HepG2 (cell line): ENCODE measurements around the gene ABCC3. TPM values are rescaled to one million over a fixed set of nuclear protein-coding genes. Genes with fewer than 3 reads are reported as not detected.
A peak's percentile ranks its signal among the peaks of the same experiment; 100 is the strongest.

Experiments used
- ADNP ChIP-seq: sonication (generic); formaldehyde crosslinking; IDR thresholded peaks from 2 replicates; pipeline ENCODE4 v1.4.0; 2020; ENCODE audit warnings: missing genetic modification reagents
- CSRNP2 ChIP-seq: sonication (generic); formaldehyde crosslinking; conservative IDR thresholded peaks from 2 replicates; pipeline ENCODE4 v1.8.0; 2022; ENCODE audit warnings: low read depth, missing genetic modification reagents
- FOXK2 ChIP-seq: fragments of 450-650 bp; IDR thresholded peaks from 2 replicates; pipeline ENCODE4 v1.6.1; 2016
- FOXO4 ChIP-seq: sonication (generic); formaldehyde crosslinking; conservative IDR thresholded peaks from 2 replicates; pipeline ENCODE4 v1.8.1; 2023; ENCODE audit warnings: missing genetic modification reagents
- HMG20B ChIP-seq: conservative IDR thresholded peaks from 2 replicates; pipeline ENCODE4 v1.6.1; 2016; ENCODE audit warnings: missing genetic modification reagents, missing compliant biosample characterization
- HNF4A ChIP-seq: sonication (generic); formaldehyde crosslinking; IDR thresholded peaks from 2 replicates; pipeline ENCODE4 v1.4.0; 2020; ENCODE audit warnings: missing genetic modification reagents
- HNRNPUL1 ChIP-seq: fragments of 200-400 bp; formaldehyde crosslinking; IDR thresholded peaks from 2 replicates; pipeline ENCODE4 v1.6.1; 2017; ENCODE audit warnings: low read depth, mild to moderate bottlenecking, low read length, moderate library complexity
- HOXD1 ChIP-seq: sonication (generic); formaldehyde crosslinking; IDR thresholded peaks from 2 replicates; pipeline ENCODE4 v1.5.0; 2020; ENCODE audit warnings: missing genetic modification reagents
- KMT2A ChIP-seq: sonication (generic); formaldehyde crosslinking; IDR thresholded peaks from 2 replicates; pipeline ENCODE4 v1.4.0; 2020; ENCODE audit warnings: missing genetic modification reagents
- NCOR1 ChIP-seq: fragments of 200-600 bp; sonication (generic); IDR thresholded peaks from 2 replicates; pipeline ENCODE4 v1.7.0; 2017; ENCODE audit warnings: antibody characterized with exemption, low read length, borderline replicate concordance
- POGZ ChIP-seq: sonication (generic); formaldehyde crosslinking; IDR thresholded peaks from 2 replicates; pipeline ENCODE4 v1.4.0; 2020; ENCODE audit warnings: mild to moderate bottlenecking, missing genetic modification reagents
- SIX1 ChIP-seq: sonication (generic); formaldehyde crosslinking; IDR thresholded peaks from 2 replicates; pipeline ENCODE4 v1.4.0; 2020; ENCODE audit warnings: missing genetic modification reagents, borderline replicate concordance
- SOX5 ChIP-seq: IDR thresholded peaks from 2 replicates; pipeline ENCODE4 v1.6.1; 2016; ENCODE audit warnings: borderline replicate concordance
- SRSF1 ChIP-seq: fragments of 200-400 bp; formaldehyde crosslinking; optimal IDR thresholded peaks from 2 replicates; pipeline ENCODE3; 2017; ENCODE audit warnings: mild to moderate bottlenecking, low read depth, low read length, moderate library complexity
- TAF1 ChIP-seq: sonication (generic); formaldehyde crosslinking; IDR thresholded peaks from 2 replicates; pipeline ENCODE4 v1.4.0; 2020; ENCODE audit warnings: missing genetic modification reagents
- WIZ ChIP-seq: sonication (generic); formaldehyde crosslinking; IDR thresholded peaks from 2 replicates; pipeline ENCODE4 v1.5.1; 2020; ENCODE audit warnings: mild to moderate bottlenecking, missing genetic modification reagents
- ZBTB1 ChIP-seq: sonication (generic); formaldehyde crosslinking; IDR thresholded peaks from 2 replicates; pipeline ENCODE4 v1.4.0; 2020; ENCODE audit warnings: missing genetic modification reagents, borderline replicate concordance
- ZBTB33 ChIP-seq: sonication (generic); formaldehyde crosslinking; IDR thresholded peaks from 2 replicates; pipeline ENCODE4 v1.4.0; 2020; ENCODE audit warnings: missing genetic modification reagents
- ZC3H4 ChIP-seq: sonication (generic); formaldehyde crosslinking; IDR thresholded peaks from 2 replicates; pipeline ENCODE4 v1.4.0; 2020; ENCODE audit warnings: missing genetic modification reagents, borderline replicate concordance
- ZFP36L2 ChIP-seq: sonication (generic); formaldehyde crosslinking; IDR thresholded peaks from 2 replicates; pipeline ENCODE4 v1.4.0; 2020; ENCODE audit warnings: missing genetic modification reagents
- ZFP62 ChIP-seq: sonication (generic); formaldehyde crosslinking; IDR thresholded peaks from 2 replicates; pipeline ENCODE4 v1.4.0; 2020; ENCODE audit warnings: missing genetic modification reagents
- ZNF331 ChIP-seq: sonication (generic); formaldehyde crosslinking; IDR thresholded peaks from 2 replicates; pipeline ENCODE4 v1.4.0; 2020; ENCODE audit warnings: missing genetic modification reagents
- ZNF33A ChIP-seq: sonication (generic); formaldehyde crosslinking; IDR thresholded peaks from 2 replicates; pipeline ENCODE4 v1.5.1; 2020; ENCODE audit warnings: missing genetic modification reagents, mild to moderate bottlenecking, moderate library complexity, borderline replicate concordance
- ZNF761 ChIP-seq: sonication (generic); formaldehyde crosslinking; conservative IDR thresholded peaks from 2 replicates; pipeline ENCODE4 v1.4.0; 2020; ENCODE audit warnings: mild to moderate bottlenecking, missing genetic modification reagents
- ZNF790 ChIP-seq: sonication (generic); formaldehyde crosslinking; IDR thresholded peaks from 2 replicates; pipeline ENCODE4 v1.8.0; 2022; ENCODE audit warnings: missing genetic modification reagents, mild to moderate bottlenecking, borderline replicate concordance
- ZSCAN22 ChIP-seq: sonication (generic); formaldehyde crosslinking; IDR thresholded peaks from 2 replicates; pipeline ENCODE4 v1.4.0; 2020; ENCODE audit warnings: mild to moderate bottlenecking, missing genetic modification reagents
- polyA plus RNA-seq, 8 experiments: library from polyadenylated mRNA; depleted of rRNA in 3 of 8; stranded (reverse) in 7 of 8; unstranded in 1 of 8; fragments of >200 nt; fragmentation: Illumina TruSeq in 4 of 8; extraction: Trizol in 4 of 8; gene quantifications; 2 replicates each; pipeline versions ENCODE4 v1.2.1 to v1.2.3, GENCODE V29; 2011 to 2016; ENCODE audit warnings: low read depth in 4 of 8, missing spikeins in 1 of 8, mixed read lengths in 1 of 8; ENCODE audit not compliant: insufficient read depth in 1 of 8
- total RNA-seq, 5 experiments: library from RNA; depleted of rRNA; stranded (reverse); fragments of >200 nt; fragmentation: Illumina TruSeq; extraction: Trizol; gene quantifications; 2 replicates each; pipeline ENCODE4 v1.2.3, GENCODE V29; 2016; ENCODE audit warnings: low read depth in 1 of 5

The ABCC3 gene
- total and polyA plus RNA-seq, 2 of the 13 experiments (the other 11 are each of a cell fraction or from before 2014, with no cell fraction given), result 25.2 to 50.7 TPM

- no peak for TF ChIP-seq CSRNP2 (CRISPR knock-in tag)
- no peak for TF ChIP-seq ZC3H4 (CRISPR knock-in tag)
- TF ChIP-seq ZNF331, result peak; percentile 69; the same call in 1 of the 2 replicates
- no peak for TF ChIP-seq FOXO4
- TF ChIP-seq KMT2A (CRISPR knock-in tag), result 0 out of 2 replicates have a peak, but pooled peaks have one; percentile 43
- TF ChIP-seq SRSF1, result peak; percentile 50
- TF ChIP-seq ZNF761, result peak; percentile 22; the same call in 1 of the 2 replicates
- peak; percentile 61; the same call in 1 of the 2 replicates for TF ChIP-seq ZBTB33 (CRISPR knock-in tag)
- TF ChIP-seq WIZ, result no peak
- no peak for TF ChIP-seq ZSCAN22
- peak; percentile 64 for TF ChIP-seq POGZ (CRISPR knock-in tag)
- TF ChIP-seq ZFP36L2, result no peak
- TF ChIP-seq NCOR1, result peak; percentile 51; the same call in 1 of the 2 replicates
- peak; percentile 27; the same call in 1 of the 2 replicates for TF ChIP-seq TAF1 (CRISPR knock-in tag)
- peak; percentile 65; the same call in 1 of the 2 replicates for TF ChIP-seq SOX5 (CRISPR knock-in tag)
- no peak for TF ChIP-seq HOXD1
- TF ChIP-seq ZFP62, result no peak
- TF ChIP-seq HNF4A (CRISPR knock-in tag), result peak; percentile 69
- TF ChIP-seq ZNF33A (CRISPR knock-in tag), result no peak
- TF ChIP-seq HMG20B (CRISPR knock-in tag), result no peak
- TF ChIP-seq FOXK2, result no peak
- no peak for TF ChIP-seq HNRNPUL1
- TF ChIP-seq ADNP (CRISPR knock-in tag), result no peak
- no peak; the same call in 1 of the 2 replicates for TF ChIP-seq SIX1 (CRISPR knock-in tag)
- no peak for TF ChIP-seq ZNF790 (CRISPR knock-in tag)
- TF ChIP-seq ZBTB1, result no peak
Observed at GRCh38 chr17:50660042-50660886, 25.6 kb downstream of the ABCC3 start (continued).
